ENCODE results near the gene SLC17A6.

The SLC17A6 gene

DNA sequence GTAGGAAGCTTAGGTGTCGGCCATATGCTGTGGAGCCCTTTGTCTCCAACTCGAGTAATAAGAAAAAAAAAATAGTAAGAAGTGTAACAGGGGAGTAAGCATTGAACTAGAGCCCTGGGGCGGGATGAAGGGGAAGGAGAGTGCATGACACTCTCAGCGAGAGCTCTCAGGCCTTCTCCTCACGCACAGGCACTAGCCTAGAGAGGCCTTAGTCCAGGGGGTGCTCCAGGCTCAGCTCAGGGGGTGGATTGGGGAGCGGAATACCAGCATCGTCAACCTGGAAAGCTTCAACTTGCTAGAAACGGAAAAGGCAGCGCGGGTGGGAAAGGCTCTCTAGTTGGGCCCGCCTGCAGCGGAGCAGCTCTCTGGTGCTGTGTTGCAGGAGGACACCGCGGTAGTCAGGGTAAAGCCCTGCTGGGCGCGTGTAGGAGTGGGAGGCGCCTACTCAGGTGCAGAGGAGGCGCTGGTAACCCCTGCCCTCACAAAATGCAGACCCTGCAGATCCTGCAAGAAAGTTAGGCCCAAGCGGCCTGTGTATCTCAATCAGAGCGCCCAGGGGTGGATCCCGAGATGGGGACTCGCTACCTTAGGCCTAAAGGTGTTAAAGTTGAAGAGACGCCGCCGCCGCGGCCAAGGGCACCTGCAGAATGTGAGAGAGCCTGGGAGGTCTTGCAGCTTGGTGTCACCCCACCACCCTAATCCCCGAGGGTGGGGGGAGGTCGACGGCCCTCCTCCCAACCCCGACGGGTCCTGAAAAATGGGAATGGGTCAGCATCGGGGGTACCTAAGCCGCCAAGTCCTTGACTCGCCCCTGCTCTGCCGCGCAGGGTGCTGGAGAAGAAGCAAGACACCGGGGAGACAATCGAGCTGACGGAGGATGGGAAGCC, 2.8 kb downstream of the SLC17A6 start:
- TF ChIP-seq, protein P1, sequence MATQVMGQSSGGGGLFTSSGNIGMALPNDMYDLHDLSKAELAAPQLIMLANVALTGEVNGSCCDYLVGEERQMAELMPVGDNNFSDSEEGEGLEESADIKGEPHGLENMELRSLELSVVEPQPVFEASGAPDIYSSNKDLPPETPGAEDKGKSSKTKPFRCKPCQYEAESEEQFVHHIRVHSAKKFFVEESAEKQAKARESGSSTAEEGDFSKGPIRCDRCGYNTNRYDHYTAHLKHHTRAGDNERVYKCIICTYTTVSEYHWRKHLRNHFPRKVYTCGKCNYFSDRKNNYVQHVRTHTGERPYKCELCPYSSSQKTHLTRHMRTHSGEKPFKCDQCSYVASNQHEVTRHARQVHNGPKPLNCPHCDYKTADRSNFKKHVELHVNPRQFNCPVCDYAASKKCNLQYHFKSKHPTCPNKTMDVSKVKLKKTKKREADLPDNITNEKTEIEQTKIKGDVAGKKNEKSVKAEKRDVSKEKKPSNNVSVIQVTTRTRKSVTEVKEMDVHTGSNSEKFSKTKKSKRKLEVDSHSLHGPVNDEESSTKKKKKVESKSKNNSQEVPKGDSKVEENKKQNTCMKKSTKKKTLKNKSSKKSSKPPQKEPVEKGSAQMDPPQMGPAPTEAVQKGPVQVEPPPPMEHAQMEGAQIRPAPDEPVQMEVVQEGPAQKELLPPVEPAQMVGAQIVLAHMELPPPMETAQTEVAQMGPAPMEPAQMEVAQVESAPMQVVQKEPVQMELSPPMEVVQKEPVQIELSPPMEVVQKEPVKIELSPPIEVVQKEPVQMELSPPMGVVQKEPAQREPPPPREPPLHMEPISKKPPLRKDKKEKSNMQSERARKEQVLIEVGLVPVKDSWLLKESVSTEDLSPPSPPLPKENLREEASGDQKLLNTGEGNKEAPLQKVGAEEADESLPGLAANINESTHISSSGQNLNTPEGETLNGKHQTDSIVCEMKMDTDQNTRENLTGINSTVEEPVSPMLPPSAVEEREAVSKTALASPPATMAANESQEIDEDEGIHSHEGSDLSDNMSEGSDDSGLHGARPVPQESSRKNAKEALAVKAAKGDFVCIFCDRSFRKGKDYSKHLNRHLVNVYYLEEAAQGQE (IDR thresholded peaks at IDR 0.05; ENCODE audit: insufficient read depth in 1 of 2, low read depth in 2 of 2, low read length in 2 of 2) = no peak
- no peak for TF ChIP-seq SIN3A (IDR thresholded peaks at IDR 0.05; ENCODE audit: borderline replicate concordance, insufficient read depth, low read length)
- no peak for TF ChIP-seq TAF1 (IDR thresholded peaks at IDR 0.05; ENCODE audit: borderline replicate concordance, insufficient read depth, low read length)
- TF ChIP-seq FOXP2 (optimal IDR thresholded peaks at IDR 0.05; ENCODE audit: borderline replicate concordance, extremely low read depth, extremely low read length, insufficient read depth) = no peak
- no peak for TF ChIP-seq POLR2AphosphoS5 (IDR thresholded peaks at IDR 0.05; ENCODE audit: low read depth, low read length)

DNA sequence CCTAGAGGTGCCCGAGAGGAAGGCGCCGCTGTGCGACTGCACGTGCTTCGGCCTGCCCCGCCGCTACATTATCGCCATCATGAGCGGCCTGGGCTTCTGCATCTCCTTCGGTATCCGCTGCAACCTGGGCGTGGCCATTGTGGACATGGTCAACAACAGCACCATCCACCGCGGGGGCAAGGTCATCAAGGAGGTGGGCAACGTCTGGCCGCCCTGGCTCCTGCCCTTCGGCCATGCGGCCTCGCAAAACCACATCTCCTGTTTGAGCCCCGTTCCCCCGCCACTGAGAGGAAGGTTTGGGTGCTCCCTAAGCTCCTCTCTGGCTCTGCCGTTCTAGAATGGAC, 3.4 kb downstream of the SLC17A6 start:
- TF ChIP-seq SIN3A (IDR thresholded peaks at IDR 0.05; ENCODE audit: borderline replicate concordance, insufficient read depth, low read length) (no peak), TAF1 (IDR thresholded peaks at IDR 0.05; ENCODE audit: borderline replicate concordance, insufficient read depth, low read length) (no peak), FOXP2 (optimal IDR thresholded peaks at IDR 0.05; ENCODE audit: borderline replicate concordance, extremely low read depth, extremely low read length, insufficient read depth) (no peak), POLR2AphosphoS5 (IDR thresholded peaks at IDR 0.05; ENCODE audit: low read depth, low read length) (no peak)
- TF ChIP-seq, protein P1 (IDR thresholded peaks at IDR 0.05; ENCODE audit: insufficient read depth in 1 of 2, low read depth in 2 of 2, low read length in 2 of 2) = no peak

- TF ChIP-seq POLR2AphosphoS5 (IDR thresholded peaks at IDR 0.05; ENCODE audit: low read depth, low read length) (no peak), FOXP2 (optimal IDR thresholded peaks at IDR 0.05; ENCODE audit: borderline replicate concordance, extremely low read depth, extremely low read length, insufficient read depth) (no peak), TAF1 (IDR thresholded peaks at IDR 0.05; ENCODE audit: borderline replicate concordance, insufficient read depth, low read length) (no peak), SIN3A (IDR thresholded peaks at IDR 0.05; ENCODE audit: borderline replicate concordance, insufficient read depth, low read length) (no peak)
- TF ChIP-seq, protein P1 (IDR thresholded peaks at IDR 0.05; ENCODE audit: insufficient read depth in 1 of 2, low read depth in 2 of 2, low read length in 2 of 2) = no peak
Measured at GRCh38 chr11:22342211-22343031, 4.2 kb downstream of the SLC17A6 start.

GRCh38 chr11:22343032-22343324, 4.8 kb downstream of the SLC17A6 start:
- no peak for TF ChIP-seq SIN3A (IDR thresholded peaks at IDR 0.05; ENCODE audit: borderline replicate concordance, insufficient read depth, low read length)
- no peak for TF ChIP-seq TAF1 (IDR thresholded peaks at IDR 0.05; ENCODE audit: borderline replicate concordance, insufficient read depth, low read length)
- no peak for TF ChIP-seq FOXP2 (optimal IDR thresholded peaks at IDR 0.05; ENCODE audit: borderline replicate concordance, extremely low read depth, extremely low read length, insufficient read depth)
- TF ChIP-seq, protein P1 (IDR thresholded peaks at IDR 0.05; ENCODE audit: insufficient read depth in 1 of 2, low read depth in 2 of 2, low read length in 2 of 2) = no peak
- TF ChIP-seq POLR2AphosphoS5 (IDR thresholded peaks at IDR 0.05; ENCODE audit: low read depth, low read length) = no peak
